Calu3 (cell line): Measurements from ENCODE around the gene ORAI1. TPM values are rescaled to one million over a fixed set of nuclear protein-coding genes. Genes with fewer than 3 reads are reported as not detected.

Experiments
- BruUV-seq: library from RNA; stranded (reverse); fragments of 400-500 nt; replicated peaks from 2 replicates; lab custom pipeline; 2021; lab: Mats Ljungman, UMichigan
- CTCF ChIA-PET: fragments of 300-600 bp; sonication (Branson Sonifier 250); formaldehyde crosslinking; loops from one replicate; lab custom pipeline; 2022; ENCODE audit warnings: antibody characterized with exemption; lab: Charles Lee
- DNase-seq: peaks from one replicate; pipeline ENCODE4 v3.0.0; 2022
- H3K27ac Mint-ChIP-seq: one replicate; pipeline ENCODE4 v1.8.0; 2022; ENCODE audit warnings: mixed read lengths; ENCODE audit not compliant: unreplicated experiment
- H3K27me3 Mint-ChIP-seq: one replicate; pipeline ENCODE4 v1.8.0; 2022; ENCODE audit warnings: mixed read lengths; ENCODE audit not compliant: unreplicated experiment
- H3K36me3 Mint-ChIP-seq: one replicate; pipeline ENCODE4 v1.8.0; 2022; ENCODE audit warnings: mild to moderate bottlenecking, moderate library complexity, mixed read lengths; ENCODE audit not compliant: insufficient read depth, unreplicated experiment
- H3K4me1 Mint-ChIP-seq: one replicate; pipeline ENCODE4 v1.8.0; 2022; ENCODE audit warnings: mild to moderate bottlenecking, low read depth, mixed read lengths; ENCODE audit not compliant: unreplicated experiment
- H3K4me3 Mint-ChIP-seq: one replicate; pipeline ENCODE4 v1.8.0; 2022; ENCODE audit warnings: mild to moderate bottlenecking, low read depth, moderate library complexity, mixed read lengths; ENCODE audit not compliant: unreplicated experiment
- H3K9me3 Mint-ChIP-seq: one replicate; pipeline ENCODE4 v1.8.0; 2022; ENCODE audit warnings: low read depth, mixed read lengths; ENCODE audit not compliant: unreplicated experiment
- intact Hi-C: fragments of 100-400 bp; cut with micrococcal nuclease; formaldehyde crosslinking; loops from one replicate; pipeline ENCODE4 v1.10.0; 2022; ENCODE audit not compliant: unreplicated experiment
- total RNA-seq: library from RNA; stranded (reverse); gene quantifications from 2 replicates; pipeline ENCODE4 v1.2.3, GENCODE V29; 2022
- TF ChIP-seq, protein P1 (sequence below): fragments of 200-600 bp; IDR thresholded peaks from one replicate; pipeline ENCODE4 v1.8.0; 2022; ENCODE audit warnings: antibody characterized with exemption; ENCODE audit not compliant: unreplicated experiment

ORAI1 gene
- total RNA-seq, 1 experiment from 2014 or later, result 35.5 TPM

DNA sequence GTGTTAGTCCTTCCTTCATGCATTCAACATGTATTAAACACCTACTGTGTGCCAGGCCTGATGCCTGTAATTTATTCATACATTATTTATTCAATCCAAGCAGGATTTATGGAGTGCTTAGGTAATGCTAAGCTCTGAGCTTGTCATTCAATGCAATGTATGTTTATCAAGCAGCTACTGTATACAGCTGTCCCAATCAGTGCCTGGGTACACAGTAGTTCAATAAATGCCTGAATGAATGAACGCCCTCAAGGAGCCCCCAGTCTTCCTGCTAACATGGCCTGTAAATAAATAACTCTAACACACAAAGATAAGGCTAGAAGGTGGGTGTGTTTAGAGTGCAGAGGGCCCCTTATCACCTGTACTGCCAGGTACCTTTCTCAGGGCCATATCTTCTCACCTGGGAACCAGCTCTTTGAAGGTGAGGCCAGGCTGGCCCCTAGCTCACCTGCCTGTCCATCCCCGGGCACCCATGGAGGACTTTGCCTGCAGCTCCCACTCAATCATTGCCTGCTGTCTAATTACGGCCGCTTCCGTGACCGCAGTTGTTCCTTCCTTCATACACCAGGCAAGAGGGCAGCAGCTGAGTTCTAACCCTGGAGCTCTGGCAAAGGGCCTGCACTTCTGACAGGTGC, 25.5 kb upstream of the ORAI1 start:
- Mint-ChIP-seq H3K9me3 (no peaks in the 10 kb centered on the region), H3K4me1 (no peaks in the 10 kb centered on the region), H3K4me3 (no peak overlapping the region), H3K27ac (no peak overlapping the region), H3K27me3 (no peaks in the 10 kb centered on the region), H3K36me3 (no peaks in the 10 kb centered on the region)
- no peak for DNase-seq
- intact Hi-C loops, result no loop called here
- no TSS peak for BruUV-seq
- CTCF ChIA-PET, result no interaction called here
- TF ChIP-seq, protein P1, sequence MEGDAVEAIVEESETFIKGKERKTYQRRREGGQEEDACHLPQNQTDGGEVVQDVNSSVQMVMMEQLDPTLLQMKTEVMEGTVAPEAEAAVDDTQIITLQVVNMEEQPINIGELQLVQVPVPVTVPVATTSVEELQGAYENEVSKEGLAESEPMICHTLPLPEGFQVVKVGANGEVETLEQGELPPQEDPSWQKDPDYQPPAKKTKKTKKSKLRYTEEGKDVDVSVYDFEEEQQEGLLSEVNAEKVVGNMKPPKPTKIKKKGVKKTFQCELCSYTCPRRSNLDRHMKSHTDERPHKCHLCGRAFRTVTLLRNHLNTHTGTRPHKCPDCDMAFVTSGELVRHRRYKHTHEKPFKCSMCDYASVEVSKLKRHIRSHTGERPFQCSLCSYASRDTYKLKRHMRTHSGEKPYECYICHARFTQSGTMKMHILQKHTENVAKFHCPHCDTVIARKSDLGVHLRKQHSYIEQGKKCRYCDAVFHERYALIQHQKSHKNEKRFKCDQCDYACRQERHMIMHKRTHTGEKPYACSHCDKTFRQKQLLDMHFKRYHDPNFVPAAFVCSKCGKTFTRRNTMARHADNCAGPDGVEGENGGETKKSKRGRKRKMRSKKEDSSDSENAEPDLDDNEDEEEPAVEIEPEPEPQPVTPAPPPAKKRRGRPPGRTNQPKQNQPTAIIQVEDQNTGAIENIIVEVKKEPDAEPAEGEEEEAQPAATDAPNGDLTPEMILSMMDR, result no peak

DNA sequence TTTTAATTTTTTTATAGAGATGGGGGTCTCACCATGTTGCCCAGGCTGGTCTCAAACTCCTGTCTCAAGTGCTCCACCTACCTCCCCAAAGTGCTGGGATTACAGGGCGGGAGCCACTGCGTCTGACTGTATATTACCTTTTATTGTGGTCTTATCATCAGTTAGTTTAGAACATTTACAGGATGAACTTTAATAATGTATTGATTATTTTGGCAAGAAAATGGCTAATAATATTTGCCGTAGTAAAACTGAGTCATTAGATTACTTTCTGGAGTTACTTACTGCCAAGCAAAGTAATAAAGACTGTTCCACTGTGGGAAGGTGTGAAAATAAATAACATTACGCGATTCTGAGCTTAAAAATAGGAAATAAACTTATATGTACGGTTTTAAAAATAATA, 23.6 kb upstream of the ORAI1 start:
- no peaks in the 10 kb centered on the region for H3K4me1 Mint-ChIP-seq
- CTCF ChIA-PET, result interaction anchor here (0.6 kb wide), 1 partner anchor 192 kb away, joined by 3 read pairs; no protein-coding TSS in a partner anchor
- no peak for DNase-seq
- no peaks in the 10 kb centered on the region for H3K27me3 Mint-ChIP-seq
- no TSS peak for BruUV-seq
- H3K9me3 Mint-ChIP-seq, result no peaks in the 10 kb centered on the region
- TF ChIP-seq, protein P1, result no peak
- H3K4me3 Mint-ChIP-seq, result no peak overlapping the region
- H3K36me3 Mint-ChIP-seq, result no peaks in the 10 kb centered on the region
- H3K27ac Mint-ChIP-seq, result no peak overlapping the region
- intact Hi-C loops, result no loop called here

DNA sequence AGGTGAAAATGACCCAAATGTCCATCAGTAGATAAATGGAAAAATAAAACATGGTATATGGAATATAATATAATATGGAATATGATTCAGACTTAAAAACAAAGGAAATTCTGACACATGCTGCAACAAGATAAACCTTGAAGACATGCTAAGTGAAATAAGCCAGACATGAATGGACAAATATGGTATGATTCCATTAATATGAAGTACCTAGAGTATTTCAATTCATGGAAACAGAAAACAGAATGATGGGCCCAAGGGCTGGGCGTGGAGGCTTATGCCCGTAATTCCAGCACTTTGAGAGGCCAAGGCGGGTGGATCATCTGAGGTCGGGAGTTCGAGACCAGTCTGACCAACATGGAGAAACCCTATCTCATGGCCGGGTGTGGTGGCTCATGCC, 22.7 kb upstream of the ORAI1 start:
- DNase-seq, result no peak
- CTCF ChIA-PET, result interaction anchor here (0.7 kb wide), 1 partner anchor 147 kb away, joined by 6 read pairs; no protein-coding TSS in a partner anchor
- Mint-ChIP-seq H3K9me3 (no peaks in the 10 kb centered on the region), H3K27ac (no peak overlapping the region), H3K36me3 (no peaks in the 10 kb centered on the region), H3K4me1 (no peaks in the 10 kb centered on the region), H3K27me3 (peaks cover 6% of the 10 kb centered on the region), H3K4me3 (no peak overlapping the region)
- intact Hi-C loops, result no loop called here
- TF ChIP-seq, protein P1, result no peak
- BruUV-seq, result no TSS peak

DNA sequence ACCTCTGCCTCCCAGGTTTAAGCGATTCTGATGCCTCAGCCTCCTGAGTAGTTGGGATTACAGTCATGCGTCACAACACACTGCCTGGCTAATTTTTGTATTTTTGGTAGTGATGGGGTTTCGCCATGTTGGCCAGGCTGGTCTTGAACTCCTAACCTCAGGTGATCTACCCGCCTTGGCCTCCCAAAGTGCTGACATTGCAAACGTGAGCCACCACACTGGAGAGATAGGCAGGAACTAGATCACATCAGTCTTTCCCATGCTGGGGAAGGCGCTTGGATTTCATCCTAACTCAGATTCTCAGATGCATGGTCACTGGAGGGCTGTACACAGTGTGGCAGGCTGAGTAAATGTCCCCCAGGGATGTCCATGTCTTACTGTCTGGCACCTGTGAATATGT, 18.0 kb upstream of the ORAI1 start:
- no peak overlapping the region for H3K27ac Mint-ChIP-seq
- intact Hi-C loops, result no loop called here
- CTCF ChIA-PET, result no interaction called here
- no peak overlapping the region for H3K4me3 Mint-ChIP-seq
- H3K27me3 Mint-ChIP-seq, result peaks cover 16% of the 10 kb centered on the region
- no peaks in the 10 kb centered on the region for H3K36me3 Mint-ChIP-seq
- BruUV-seq, result no TSS peak
- TF ChIP-seq, protein P1, result no peak
- no peak for DNase-seq
- H3K9me3 Mint-ChIP-seq, result no peaks in the 10 kb centered on the region
- H3K4me1 Mint-ChIP-seq, result no peaks in the 10 kb centered on the region
